Left lung (tissue), 14 donors: Measurements from ENCODE around the gene SEH1L. TPM values are rescaled to one million over a fixed set of nuclear protein-coding genes. Genes with fewer than 3 reads are reported as not detected.
"Not testable (repeated sequence)": the region's sequence is repeated elsewhere in the genome, so short reads cannot be mapped to it uniquely, and the experiment has no call there.

ENCODE experiments used
- ATAC-seq: fragments of 200-7000 bp; cut with Tn5 transposase; one replicate; pipeline ENCODE4 v1.9.1; 2020; ENCODE audit warnings: moderate library complexity
- DNase-seq, 4 donors: peaks; one replicate each; pipeline ENCODE4 v3.0.0-alpha.2; 2013 to 2020
- H3K27ac ChIP-seq, 2 donors: fragments of 200-600 bp; sonication (generic) in 1 of 2; one replicate each; pipeline versions ENCODE4 v1.5.0 to v1.8.0; 2020 to 2021
- H3K27me3 ChIP-seq, 2 donors: fragments of 200-600 bp; sonication (generic) in 1 of 2; one replicate each; pipeline versions ENCODE4 v1.5.0 to v1.8.0; 2020 to 2021
- H3K36me3 ChIP-seq, 2 donors: fragments of 200-600 bp; sonication (generic) in 1 of 2; one replicate each; pipeline versions ENCODE4 v1.5.0 to v1.8.0; 2020 to 2021
- H3K4me1 ChIP-seq, 2 donors: fragments of 200-600 bp; one replicate each; pipeline ENCODE4 v1.8.0; 2021
- H3K4me3 ChIP-seq, 2 donors: fragments of 200-600 bp; sonication (generic) in 1 of 2; one replicate each; pipeline versions ENCODE4 v1.5.0 to v1.8.0; 2020 to 2021; ENCODE audit warnings: mild to moderate bottlenecking in 1 of 2
- H3K9me3 ChIP-seq, 2 donors: fragments of 200-600 bp; sonication (generic) in 1 of 2; one replicate each; pipeline versions ENCODE4 v1.5.0 to v1.8.0; 2020 to 2021
- intact Hi-C, 2 donors: fragments of 100-400 bp; cut with DNase I; formaldehyde crosslinking; loops; one replicate each; pipeline versions ENCODE4 v1.11.2 to v1.14.2; 2022
- long read RNA-seq, 12 donors: library from polyadenylated mRNA in 2 of 12; unstranded in 2 of 12; transcript quantifications; one replicate each; pipeline ENCODE4 v2.0.0 and lab custom pipeline, GENCODE V29; 2019 to 2026
- polyA plus RNA-seq, 6 donors: library from polyadenylated mRNA; unstranded; fragments of 120-200 nt; gene quantifications; one replicate each; pipeline ENCODE4 v1.2.1, GENCODE V29; 2013; ENCODE audit not compliant: insufficient read length in 6 of 6
- total RNA-seq, 2 donors: library from RNA; stranded (reverse); fragmentation: NEBNext Ultra II Directional; extraction: Animal tissue kit (Norgen Biotek cat#: 25700); gene quantifications; one replicate each; pipeline ENCODE4 v1.2.1, GENCODE V29; 2021
- TF ChIP-seq, protein P1 (sequence below), 2 donors: fragments of 200-600 bp; sonication (generic) in 1 of 2; IDR thresholded peaks; one replicate each; pipeline versions ENCODE4 v1.5.0 to v1.8.0; 2021; ENCODE audit warnings: antibody characterized with exemption in 2 of 2
- donor health status: DM: no; HTN: yes; CAD: no.
- donor health status: DM: no; HTN: no; CAD: no.

Gene SEH1L, protein sequence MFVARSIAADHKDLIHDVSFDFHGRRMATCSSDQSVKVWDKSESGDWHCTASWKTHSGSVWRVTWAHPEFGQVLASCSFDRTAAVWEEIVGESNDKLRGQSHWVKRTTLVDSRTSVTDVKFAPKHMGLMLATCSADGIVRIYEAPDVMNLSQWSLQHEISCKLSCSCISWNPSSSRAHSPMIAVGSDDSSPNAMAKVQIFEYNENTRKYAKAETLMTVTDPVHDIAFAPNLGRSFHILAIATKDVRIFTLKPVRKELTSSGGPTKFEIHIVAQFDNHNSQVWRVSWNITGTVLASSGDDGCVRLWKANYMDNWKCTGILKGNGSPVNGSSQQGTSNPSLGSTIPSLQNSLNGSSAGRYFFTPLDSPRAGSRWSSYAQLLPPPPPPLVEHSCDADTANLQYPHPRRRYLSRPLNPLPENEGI
- total RNA-seq (10 to 100 TPM; 28.3 to 49.9 TPM), polyA plus RNA-seq (10 to 100 TPM; 32.7 to 37.3 (median 34.1) TPM)
- long read RNA-seq, donor 1, full-length matches to known transcripts = 11 of 11 reads
- long read RNA-seq, donor 1, partial matches to known transcripts = 0 of 11 reads
- long read RNA-seq, donor 1, other reads (novel, unspliced or antisense) = 0 of 11 reads
- long read RNA-seq, donor 2, full-length matches to known transcripts = 7 of 7 reads
- long read RNA-seq, donor 2, partial matches to known transcripts = 0 of 7 reads
- long read RNA-seq, donor 2, other reads (novel, unspliced or antisense) = 0 of 7 reads
- long read RNA-seq, donor 3, transcript SEH1L-201 (9 exons, 3,494 nt) = major isoform, 6 of 6 reads
- long read RNA-seq, donor 3, partial matches to known transcripts = 0 of 6 reads
- long read RNA-seq, donor 3, other reads (novel, unspliced or antisense) = 0 of 6 reads
- long read RNA-seq, donor 4, transcript SEH1L-201 (9 exons, 3,494 nt) = major isoform, 8 of 9 reads
- long read RNA-seq, donor 4, partial matches to known transcripts = 1 of 9 reads
- long read RNA-seq, donor 4, other reads (novel, unspliced or antisense) = 0 of 9 reads
- long read RNA-seq, donor 5, transcript SEH1L-201 (9 exons, 3,494 nt) = major isoform, 7 of 7 reads
- long read RNA-seq, donor 5, partial matches to known transcripts = 0 of 7 reads
- long read RNA-seq, donor 5, other reads (novel, unspliced or antisense) = 0 of 7 reads
- long read RNA-seq, donor 6, transcript SEH1L-201 (9 exons, 3,494 nt) = major isoform, 6 of 6 reads
- long read RNA-seq, donor 6, partial matches to known transcripts = 0 of 6 reads
- long read RNA-seq, donor 6, other reads (novel, unspliced or antisense) = 0 of 6 reads
- long read RNA-seq, donor 7 = 0 reads
- long read RNA-seq, donor 8, full-length matches to known transcripts = 8 of 8 reads
- long read RNA-seq, donor 8, partial matches to known transcripts = 0 of 8 reads
- long read RNA-seq, donor 8, other reads (novel, unspliced or antisense) = 0 of 8 reads
- long read RNA-seq, donor 9 = 0 reads
- long read RNA-seq, donor 10, partial matches to known transcripts = 0 of 8 reads
- long read RNA-seq, donor 10, other reads (novel, unspliced or antisense) = 4 of 8 reads
- long read RNA-seq, donor 11 = 0 reads
- long read RNA-seq, donor 12, partial matches to known transcripts = 48 of 51 reads
- long read RNA-seq, donor 12, other reads (novel, unspliced or antisense) = 0 of 51 reads

DNA sequence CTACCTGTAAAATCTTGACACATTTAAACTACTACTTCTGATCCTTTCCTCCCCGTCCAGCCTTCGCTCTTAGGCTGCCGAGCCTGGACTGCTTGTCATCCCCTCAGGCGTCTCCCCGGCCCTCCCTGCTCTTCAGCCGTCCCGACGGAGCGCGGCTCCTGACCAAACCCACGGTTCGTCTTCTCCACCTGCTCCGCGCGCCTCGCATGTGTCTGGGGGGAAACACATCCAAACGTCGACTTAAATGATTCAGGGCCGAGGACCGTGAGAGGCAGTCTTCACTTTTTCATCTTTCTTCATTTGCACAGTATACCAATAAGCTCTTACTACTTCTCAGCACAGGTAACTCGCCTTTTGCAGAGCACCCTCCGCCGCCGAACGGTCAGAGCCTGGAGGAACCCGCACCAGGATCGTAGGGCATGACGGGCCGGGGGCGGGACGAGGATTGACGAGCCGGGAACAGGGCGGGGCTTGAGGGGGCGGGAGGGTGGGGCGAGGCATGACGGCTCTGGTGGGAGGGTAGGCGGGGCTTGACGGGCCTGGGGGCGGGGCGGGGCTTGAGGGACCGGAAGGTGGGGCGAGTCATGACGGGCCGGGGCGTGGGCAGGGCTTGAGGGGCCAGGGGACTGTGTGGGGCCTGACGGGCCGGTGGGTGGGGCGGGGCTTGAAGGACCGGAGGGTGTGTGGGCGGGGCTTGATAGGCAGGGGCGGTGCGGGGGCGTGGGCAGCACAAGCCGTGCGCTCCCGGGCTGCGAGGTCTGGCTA lies at the start of gene SEH1L:
TSS of gene SEH1L (plus strand) at position 727 of the 765 bp plus-strand sequence. CDS start 111 bp downstream, outside the sequence.
- no peaks in the 10 kb centered on the region for H3K36me3 ChIP-seq
- intact Hi-C loops = no loop called here
- peak within 1 kb of the TSS; percentile 93 to 96 for H3K27ac ChIP-seq
- no peaks in the 10 kb centered on the region for H3K27me3 ChIP-seq
- DNase-seq (peak; percentile 97 to 100 (median 100)), ATAC-seq (peak; percentile 96)
- H3K4me1 ChIP-seq = peaks cover 4 to 32% of the 10 kb centered on the region in 2 donors
- TF ChIP-seq, protein P1, sequence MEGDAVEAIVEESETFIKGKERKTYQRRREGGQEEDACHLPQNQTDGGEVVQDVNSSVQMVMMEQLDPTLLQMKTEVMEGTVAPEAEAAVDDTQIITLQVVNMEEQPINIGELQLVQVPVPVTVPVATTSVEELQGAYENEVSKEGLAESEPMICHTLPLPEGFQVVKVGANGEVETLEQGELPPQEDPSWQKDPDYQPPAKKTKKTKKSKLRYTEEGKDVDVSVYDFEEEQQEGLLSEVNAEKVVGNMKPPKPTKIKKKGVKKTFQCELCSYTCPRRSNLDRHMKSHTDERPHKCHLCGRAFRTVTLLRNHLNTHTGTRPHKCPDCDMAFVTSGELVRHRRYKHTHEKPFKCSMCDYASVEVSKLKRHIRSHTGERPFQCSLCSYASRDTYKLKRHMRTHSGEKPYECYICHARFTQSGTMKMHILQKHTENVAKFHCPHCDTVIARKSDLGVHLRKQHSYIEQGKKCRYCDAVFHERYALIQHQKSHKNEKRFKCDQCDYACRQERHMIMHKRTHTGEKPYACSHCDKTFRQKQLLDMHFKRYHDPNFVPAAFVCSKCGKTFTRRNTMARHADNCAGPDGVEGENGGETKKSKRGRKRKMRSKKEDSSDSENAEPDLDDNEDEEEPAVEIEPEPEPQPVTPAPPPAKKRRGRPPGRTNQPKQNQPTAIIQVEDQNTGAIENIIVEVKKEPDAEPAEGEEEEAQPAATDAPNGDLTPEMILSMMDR (IDR thresholded peaks at IDR 0.05) = no peak
- peak within 1 kb of the TSS; percentile 58 to 73 for H3K4me3 ChIP-seq
- H3K9me3 ChIP-seq = no peaks in the 10 kb centered on the region

DNA sequence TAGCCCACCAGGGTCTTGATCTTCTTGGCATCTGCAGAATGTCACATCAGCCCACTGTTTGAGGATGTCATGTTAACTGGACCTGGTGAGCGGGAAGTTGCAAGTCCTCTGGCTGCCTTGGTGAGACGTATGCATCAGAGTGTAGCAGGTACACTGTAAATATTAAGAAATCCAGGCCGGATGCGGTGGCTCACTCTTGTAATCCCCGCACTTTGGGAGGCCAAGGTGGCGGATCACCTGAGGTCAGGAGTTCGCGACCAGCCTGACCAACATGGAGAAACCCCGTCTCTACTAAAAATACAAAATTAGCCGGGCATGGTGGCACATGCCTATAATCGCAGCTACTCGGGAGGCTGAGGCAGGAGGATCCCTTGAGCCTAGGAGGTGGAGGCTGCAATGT lies 46.6 kb upstream of the SEH1L start:
- H3K9me3 ChIP-seq = not testable (repeated sequence)

DNA sequence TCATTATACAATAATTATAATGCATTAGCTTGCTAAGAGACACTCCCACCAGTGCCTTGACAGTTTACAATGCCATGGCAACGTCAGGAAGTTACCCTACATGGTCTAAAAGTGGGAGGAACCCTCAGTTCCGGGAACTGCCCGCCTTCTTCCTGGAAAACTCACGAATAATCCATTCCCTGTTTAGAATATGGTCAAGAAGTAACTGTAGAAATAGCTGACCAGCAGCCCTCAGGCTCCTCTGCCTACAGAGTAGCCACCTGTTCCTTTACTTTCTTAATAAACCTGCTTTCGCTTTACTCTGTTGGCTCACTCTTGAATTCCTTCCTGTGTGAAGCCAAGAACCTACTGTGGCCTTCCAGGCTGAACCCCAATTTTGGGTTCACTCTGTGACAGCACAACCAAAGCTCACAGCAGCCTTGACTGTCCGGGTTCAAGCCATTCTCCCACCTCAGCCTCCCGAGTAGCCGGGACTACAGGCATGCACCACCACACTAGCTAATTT lies 43.7 kb upstream of the SEH1L start:
- peak in 2 of 4 donors; percentile 46 to 59 for DNase-seq
- intact Hi-C loops = no loop called here

More for the DNA sequence above, 46.6 kb upstream of the SEH1L start:
- H3K4me1 ChIP-seq = peaks cover 0 to 16% of the 10 kb centered on the region in 2 donors
- ATAC-seq, H3K27me3 ChIP-seq, DNase-seq, H3K4me3 ChIP-seq, H3K27ac ChIP-seq, intact Hi-C loops, H3K36me3 ChIP-seq: not testable (repeated sequence)

DNA sequence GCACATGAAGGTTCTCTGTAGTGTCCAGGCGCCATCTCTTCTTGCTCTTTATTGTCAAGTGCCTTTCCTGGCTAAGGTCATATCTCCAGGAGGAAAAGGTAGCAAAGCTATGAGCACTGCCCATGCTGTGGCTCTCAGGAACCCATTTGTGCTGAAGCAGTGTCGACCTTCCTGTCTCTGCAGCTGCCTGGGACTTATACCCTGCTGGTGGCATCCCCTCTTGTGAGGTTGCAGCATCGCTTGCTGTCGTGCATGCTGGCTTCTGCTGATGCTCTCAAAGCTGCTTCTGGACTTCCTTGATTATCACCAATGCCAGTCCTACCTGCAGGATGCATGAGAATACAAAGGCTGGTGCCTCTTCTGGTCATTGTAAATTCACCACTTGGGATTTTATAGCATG lies 41.7 kb upstream of the SEH1L start:
- DNase-seq = no peak
- Histone ChIP-seq H3K9me3 (no peaks in the 10 kb centered on the region), H3K4me1 (peaks cover 0 to 16% of the 10 kb centered on the region in 2 donors), H3K4me3 (no peak overlapping the region), H3K27ac (no peak overlapping the region), H3K27me3 (peaks cover 0 to 16% of the 10 kb centered on the region in 2 donors), H3K36me3 (no peaks in the 10 kb centered on the region)
- TF ChIP-seq, protein P1 (IDR thresholded peaks at IDR 0.05) = no peak
- intact Hi-C loops = no loop called here
- no peak for ATAC-seq

More for the DNA sequence above, 43.7 kb upstream of the SEH1L start:
- TF ChIP-seq, protein P1 (IDR thresholded peaks at IDR 0.05) = no peak
- Histone ChIP-seq H3K27ac (peak overlapping the region in 1 of 2 donors; percentile 70), H3K4me3 (no peak overlapping the region), H3K36me3 (no peaks in the 10 kb centered on the region), H3K27me3 (no peaks in the 10 kb centered on the region), H3K9me3 (no peaks in the 10 kb centered on the region), H3K4me1 (peaks cover 0 to 11% of the 10 kb centered on the region in 2 donors)
- ATAC-seq = peak; percentile 24
